ENCODE data around the gene BMP6.

GRCh38 chr6:7693827-7694226 lies 32.1 kb upstream of the BMP6 start:
- no peak for TF ChIP-seq CTCF (conservative IDR thresholded peaks at IDR 0.05; ENCODE audit: low read length)
- no peak for TF ChIP-seq EZH2phosphoT487 (IDR thresholded peaks at IDR 0.05; ENCODE audit: borderline replicate concordance, low read depth, low read length)

Data from OCI-LY7 (cell line).